ENCODE results near the gene ZFP64.

Gene ZFP64

DNA sequence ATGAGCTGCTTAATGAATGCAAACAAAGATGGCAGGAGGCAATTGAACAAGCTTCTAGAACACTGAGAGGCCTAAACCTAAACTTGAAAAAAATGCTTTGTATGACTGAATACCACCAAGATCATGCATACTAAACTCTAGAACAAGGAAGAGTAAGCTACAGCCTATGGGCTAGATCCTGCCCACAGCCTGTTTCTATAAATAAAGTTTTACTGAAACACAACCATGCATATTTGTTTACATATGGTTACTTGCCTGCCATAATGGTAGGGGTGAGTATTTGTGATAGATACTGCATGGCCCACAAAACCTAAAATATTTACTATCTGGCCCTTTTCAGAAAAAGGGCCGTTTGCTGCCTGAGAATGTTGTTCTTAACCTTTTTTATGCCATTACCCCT, 37.0 kb downstream of the ZFP64 start:
- DNase-seq (ENCODE audit: low read depth), result no peak

DNA sequence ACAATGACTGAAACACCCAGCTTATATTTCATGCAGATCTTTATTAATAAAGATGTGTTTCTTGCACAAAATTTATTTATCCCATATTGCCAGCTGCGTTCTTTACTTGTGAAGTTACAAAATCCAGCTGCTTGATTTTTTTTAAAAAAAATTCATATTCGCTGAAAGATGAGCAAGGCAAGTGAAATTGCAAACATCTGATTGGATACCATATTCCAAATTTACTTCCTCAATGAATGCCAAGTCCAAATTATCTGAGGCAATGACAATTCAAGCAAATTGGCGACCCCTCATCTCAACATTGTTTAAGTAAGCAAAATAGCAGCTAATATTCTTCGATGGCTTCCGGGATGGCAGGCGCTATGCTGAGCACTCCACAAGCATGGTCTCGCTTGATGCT, 37.7 kb downstream of the ZFP64 start:
- DNase-seq (ENCODE audit: low read depth), result no peak

DNA sequence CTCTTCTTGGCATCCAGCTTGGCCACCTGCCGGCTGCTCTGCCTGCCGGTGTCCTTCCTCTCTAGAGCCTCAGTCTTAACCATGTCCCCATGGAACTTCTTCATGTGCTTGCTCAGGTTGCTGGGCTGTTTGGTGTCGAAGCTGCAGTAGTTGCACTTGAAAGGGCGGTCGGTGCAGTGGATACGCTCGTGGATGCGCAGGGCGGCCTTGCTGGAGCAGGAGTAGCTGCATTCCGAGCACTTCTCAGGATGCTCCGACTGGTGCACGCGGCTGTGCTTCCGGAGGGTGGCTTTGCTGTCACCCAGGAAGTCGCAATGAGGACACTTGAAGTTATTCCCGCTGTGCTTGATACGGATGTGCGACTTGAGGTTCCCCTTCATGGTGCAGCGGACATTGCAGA, 38.7 kb downstream of the ZFP64 start:
- DNase-seq (ENCODE audit: low read depth), result no peak

DNA sequence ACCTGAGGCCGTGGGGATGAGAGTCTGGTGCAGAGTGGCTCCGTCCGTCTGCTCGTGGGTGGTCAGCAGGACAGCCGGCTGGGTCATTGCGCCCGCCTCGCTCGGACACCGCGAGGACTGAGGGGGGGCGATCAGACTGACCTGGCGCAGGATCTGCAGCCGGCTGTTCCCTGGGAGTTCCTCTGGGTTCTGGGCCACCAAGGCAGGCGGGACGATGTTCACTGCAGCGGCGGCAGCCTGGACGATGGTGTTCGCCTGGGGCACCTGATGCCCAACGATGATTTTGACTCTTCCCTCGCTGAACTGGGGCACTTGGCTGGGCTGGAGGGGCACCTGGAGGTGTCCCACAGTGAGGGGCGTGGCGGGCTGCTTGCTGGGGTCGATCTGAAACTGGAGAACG, 39.2 kb downstream of the ZFP64 start:
- no peak for DNase-seq (ENCODE audit: low read depth)

DNA sequence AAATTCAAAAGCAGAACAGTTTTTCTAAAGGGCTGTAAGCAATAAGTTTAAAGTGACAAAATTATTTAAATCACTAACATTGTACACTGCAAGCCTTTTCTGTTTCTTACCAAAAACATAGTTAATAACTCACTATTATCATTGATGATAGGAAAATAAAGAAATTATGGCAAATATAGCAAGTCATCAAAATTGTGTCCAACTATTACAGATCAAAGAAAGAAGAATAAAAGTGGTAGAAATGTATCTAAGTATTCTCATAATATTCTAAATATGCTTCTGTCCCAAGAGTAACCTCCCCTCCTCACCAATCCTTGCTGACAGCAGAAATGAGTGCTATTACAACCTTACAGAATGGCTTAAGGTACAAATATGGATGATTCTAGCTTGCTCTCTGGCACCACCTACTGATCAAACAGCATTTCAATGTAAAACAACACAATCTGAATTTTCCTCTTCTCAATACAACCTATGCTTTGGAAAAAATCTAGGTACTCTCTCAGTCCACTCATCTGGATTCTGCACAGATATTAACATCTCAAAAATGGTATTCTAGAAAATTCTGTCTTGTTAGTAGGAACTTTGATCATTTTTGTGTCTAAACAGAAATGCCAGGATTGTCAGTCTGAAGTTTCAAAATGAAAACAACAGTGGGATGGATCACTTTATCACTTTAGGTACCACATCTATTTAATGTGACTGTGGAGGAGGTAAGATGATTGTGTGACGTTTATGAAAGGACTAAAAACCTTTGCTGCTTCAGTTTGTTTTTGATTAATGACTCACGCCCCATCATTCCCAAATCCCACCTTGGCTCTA, 40.9 kb downstream of the ZFP64 start:
- peak; percentile 55 for DNase-seq (ENCODE audit: low read depth)

DNA sequence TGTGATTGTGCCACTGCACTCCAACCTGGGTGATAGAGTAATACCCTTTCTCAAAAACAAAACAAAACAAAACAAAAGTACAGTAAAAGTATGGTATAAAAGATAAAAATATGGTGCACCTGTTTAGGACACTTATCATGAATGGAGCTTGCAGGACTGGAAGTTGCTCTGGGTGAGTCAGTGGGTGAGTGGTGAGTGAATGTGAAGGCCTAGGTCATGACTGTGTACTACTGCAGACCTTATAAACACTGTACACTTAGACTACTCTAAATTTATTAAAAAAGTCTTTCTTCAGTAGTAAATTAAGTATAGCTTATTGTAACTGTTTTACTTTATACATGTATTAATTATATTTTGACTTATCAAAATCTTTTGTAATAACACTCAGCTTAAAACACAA, 46.0 kb downstream of the ZFP64 start:
- no peak for DNase-seq (ENCODE audit: low read depth)

DNA sequence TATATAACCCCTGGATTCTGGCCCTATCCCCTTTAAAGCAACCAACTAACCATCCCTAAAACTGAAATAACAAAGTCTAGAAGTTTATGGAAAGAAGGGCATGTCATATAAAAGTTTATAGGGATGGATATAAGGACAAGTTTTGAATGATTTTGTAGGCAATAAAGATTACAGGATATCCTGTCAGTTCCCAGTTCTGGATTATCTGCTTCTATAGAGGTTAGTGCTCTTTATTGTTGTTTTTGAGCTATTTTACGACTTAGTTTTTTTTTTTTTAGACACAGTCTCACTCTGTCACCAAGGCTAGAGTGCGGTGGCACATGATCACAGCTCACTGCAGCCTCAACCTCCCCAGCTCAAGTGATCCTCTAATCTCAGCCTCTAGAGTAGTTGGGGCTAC, 48.3 kb downstream of the ZFP64 start:
- DNase-seq (ENCODE audit: low read depth), result no peak

DNA sequence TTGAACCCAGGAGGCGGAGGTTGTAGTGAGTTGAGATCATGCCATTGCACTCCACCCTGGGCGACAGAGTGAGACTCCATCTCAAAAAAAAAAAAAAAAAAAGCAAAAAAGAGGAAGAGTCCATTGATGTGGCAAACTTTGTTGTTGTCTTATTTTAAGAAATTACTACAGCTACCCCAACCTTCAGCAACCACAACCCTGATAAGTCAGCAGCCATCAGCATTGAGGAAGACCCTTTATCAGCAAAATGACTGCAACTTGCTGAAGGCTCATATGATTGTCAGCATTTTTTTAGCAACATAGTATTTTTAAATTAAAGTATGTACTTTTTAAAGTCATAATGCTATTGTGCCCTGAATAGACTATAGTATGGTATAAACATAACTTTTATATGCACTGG, 48.8 kb downstream of the ZFP64 start:
- DNase-seq (ENCODE audit: low read depth), result no peak

DNA sequence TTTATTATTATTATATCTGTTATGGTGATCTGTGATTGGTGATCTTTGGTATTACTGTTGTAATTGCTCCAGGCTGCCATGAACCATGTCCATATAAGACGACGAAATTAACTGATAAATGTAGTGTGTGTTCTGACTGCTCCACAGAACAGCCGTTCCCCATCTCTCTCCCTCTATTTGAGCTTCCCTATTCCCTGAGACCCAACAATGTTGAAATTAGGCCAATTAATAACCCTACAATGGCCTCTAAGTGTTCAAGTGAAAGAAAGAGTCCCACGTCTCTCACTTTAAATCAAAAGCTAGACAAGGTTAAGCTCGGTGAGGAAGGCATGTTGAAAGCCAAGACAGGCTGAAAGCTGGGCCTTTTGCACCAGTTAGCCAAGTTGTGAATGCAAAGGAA, 51.6 kb downstream of the ZFP64 start:
- DNase-seq (ENCODE audit: low read depth), result no peak

DNA sequence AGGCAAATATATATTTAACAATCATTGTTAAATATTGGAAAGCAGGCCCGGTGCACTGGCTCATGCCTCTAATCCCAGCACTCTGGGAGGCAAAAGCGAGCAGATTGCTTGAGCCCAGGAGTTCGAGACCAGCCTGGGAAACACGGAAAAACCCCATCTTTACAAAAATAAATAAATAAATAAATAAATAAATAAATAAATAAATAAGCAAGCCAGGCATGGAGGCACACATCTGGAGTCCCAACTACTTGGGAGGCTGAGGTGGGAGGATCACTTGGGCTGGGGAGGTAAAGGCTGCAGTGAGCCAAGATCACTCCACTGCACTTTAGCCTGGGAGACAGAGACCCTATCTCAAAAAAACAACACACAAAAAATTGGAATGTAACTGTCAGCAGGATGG, 53.7 kb downstream of the ZFP64 start:
- DNase-seq (ENCODE audit: low read depth), result no peak

DNA sequence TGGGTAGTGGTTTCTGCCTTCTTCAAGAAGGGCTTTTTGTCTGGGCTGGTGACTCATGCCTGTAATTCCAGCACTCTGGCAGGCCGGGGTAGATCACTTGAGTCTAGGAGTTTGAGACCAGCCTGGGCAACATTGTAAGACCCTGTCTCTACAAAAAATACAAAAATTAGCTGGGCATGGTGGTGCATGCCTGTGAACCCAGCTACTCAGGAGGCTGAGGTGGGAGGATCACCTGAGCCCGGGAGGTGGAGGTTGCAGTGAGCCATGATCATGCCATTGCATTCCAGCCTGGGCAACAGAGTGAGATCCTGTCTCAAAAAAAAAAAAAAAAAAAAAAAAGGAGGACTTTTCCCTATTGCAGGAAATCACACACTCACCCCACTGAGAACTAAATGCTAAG, 57.9 kb downstream of the ZFP64 start:
- DNase-seq (ENCODE audit: low read depth), result peak; percentile 6

DNA sequence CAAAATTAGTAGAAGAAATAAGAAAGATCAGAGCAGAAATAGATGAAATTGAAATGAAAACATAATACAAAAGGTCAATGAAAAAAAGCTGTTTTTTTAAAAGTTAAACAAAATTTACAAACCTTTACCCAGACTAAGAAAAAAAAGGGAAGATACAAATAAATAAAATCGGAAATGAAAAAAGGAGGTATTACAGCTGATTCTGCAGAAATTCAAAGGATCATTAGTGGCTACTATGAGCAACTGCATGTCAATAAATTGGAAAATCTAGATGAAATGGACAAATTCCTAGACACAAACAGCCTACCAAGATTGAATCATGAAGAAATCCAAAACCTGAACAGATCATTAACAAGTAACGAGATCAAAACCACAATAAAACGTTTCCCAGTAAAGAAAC, 59.2 kb downstream of the ZFP64 start:
- no peak for DNase-seq (ENCODE audit: low read depth)

DNA sequence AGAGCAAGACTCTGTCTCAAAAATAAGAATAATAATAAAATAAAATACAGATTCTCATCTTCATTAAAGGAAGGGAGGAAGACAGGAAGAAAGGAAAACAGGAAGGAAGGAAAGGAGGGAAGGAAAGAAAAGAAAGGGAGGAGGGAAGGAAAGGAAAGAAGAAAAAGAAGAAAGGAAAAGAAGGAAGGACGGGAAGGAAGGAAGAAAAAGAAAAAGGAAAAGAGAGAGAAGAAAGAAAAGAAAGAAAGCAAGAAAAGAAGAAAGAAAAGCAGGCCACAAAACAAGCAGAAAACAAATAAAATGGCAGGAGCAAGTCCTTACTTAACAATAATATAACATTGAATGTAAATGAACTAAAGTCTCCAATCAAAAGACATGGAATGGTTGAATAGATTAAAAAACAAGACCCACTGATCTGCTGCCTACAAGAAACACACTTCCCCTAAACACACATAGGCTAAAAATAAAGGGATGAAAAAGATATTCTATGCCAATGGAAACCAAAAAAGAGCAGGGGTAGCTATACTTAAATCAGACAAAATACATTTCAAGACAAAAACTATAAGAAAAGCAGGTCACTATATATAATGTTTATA, 60.4 kb downstream of the ZFP64 start:
- DNase-seq (ENCODE audit: low read depth), result no peak

DNA sequence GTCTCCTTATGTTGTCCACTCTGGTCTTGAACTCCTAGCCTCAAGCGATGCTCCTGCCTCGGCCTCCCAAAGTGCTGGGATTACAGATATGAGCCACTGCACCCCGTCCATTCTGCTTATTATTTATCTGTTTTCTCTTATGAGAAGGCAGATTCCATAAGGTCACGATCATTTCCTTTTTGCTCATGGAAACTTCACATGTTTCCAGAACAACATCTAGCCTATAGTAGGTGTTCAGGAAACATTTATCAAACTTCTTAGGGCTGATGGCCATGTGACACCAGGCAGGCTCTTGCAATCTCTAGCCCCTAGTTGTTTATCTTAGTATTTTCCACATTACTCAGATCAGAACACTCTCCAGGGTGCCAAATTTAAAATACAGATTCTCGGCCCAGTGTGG, 61.2 kb downstream of the ZFP64 start:
- DNase-seq (ENCODE audit: low read depth), result peak; percentile 13

DNA sequence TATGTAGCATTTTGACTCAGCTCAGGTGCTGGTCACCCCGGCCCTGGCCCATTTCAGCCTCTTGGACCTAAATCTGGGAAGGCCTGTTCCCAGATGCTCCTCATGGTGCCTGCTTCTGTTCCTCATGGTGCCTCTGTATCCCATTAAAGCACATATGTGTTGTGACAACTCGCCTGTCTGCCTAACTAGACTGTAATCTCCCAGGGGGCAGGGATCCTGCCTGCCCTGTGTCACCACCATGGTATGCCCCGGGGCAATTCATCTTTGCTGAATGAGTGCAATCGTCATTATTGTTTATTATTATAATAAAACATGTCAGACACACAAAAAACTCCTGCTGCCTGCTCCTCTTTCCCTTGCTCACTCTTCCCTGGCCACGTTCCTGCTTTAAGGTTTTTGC, 62.0 kb downstream of the ZFP64 start:
- peak; percentile 51 for DNase-seq (ENCODE audit: low read depth)

DNA sequence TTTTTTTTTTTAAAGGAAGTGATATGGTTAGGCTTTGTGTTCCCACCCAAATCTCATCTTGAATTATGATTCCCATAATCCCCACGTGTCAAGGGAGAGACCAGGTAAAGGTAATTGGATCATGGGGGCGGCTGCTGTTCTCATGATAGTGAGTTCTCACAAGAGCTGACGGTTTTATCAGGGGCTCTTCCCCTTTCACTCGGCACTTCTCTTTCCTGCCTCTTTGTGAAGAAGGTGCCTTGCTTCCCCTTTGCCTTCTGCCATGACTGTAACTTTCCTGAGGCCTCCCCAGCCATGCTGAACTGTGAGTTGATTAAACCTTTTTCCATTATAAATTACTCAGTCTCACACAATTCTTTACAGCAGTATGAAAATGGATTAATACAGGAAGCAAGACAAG, 64.3 kb downstream of the ZFP64 start:
- DNase-seq (ENCODE audit: low read depth), result no peak

DNA sequence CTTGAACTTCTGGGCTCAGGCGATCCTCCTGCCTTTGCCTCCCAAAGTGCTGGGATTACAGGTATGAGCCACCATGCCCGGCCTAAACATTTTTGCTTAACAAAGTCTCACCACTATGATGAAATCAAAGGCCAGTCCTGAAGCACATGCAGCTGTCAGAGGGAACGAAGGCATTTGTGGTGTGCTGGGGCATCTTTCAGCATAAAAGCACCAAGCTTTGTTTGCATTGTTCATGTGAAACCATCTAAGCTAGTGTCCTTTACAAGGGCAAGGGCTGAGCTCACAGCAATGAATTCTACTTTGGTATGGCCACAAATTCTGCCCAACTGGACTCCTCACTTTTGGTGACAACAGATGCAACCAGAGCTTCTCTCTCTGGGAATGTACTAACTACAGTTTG, 66.8 kb downstream of the ZFP64 start:
- no peak for DNase-seq (ENCODE audit: low read depth)

DNA sequence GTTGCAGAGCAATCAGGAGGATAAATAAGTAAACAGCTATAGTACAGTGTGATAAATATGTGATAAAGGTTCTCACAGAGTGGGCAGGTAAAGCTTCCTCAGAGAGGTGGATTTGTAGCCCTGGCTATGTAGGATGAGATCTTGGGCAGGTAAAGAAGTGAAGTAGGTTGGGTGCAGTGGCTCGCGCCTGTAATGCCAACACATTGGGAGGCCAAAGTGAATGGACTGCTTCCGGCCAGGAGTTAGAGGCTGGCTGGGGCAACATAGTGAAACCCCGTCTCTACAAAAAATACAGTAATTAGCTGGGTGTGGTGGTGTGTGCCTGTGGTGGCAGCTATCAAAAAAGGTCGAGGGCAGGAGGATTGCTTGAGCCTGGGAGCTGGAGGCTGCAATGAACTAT, 72.9 kb downstream of the ZFP64 start:
- no peak for DNase-seq (ENCODE audit: low read depth)

DNA sequence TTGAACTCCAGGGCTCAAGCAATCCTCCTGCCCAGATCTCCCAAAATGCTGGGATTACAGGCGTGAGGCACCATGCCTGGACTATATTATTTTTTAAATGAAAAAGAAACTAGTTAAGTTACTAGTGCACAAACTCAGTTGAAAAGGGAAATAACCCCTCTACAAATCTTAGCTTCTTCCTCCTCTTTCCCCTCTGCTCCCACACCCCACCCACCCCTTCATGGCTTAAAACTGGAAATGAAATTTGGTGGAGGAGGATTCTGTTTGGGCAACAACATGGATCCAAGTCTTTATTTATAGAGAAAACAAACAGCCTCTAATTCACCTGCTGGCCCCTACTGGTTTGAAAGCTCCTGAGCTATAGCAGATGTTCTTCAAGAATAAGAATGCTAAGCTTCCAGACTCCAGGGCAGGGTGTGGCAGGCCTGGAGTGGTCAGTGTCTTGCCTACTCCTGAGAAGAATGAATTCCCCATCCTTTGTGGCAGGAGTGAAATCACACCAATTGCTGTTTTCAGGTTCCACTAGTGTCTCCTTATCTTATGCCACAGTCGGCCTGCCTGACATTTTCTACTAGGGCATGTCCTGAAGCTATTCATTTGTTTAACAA, 73.5 kb downstream of the ZFP64 start:
- DNase-seq (ENCODE audit: low read depth), result no peak

DNA sequence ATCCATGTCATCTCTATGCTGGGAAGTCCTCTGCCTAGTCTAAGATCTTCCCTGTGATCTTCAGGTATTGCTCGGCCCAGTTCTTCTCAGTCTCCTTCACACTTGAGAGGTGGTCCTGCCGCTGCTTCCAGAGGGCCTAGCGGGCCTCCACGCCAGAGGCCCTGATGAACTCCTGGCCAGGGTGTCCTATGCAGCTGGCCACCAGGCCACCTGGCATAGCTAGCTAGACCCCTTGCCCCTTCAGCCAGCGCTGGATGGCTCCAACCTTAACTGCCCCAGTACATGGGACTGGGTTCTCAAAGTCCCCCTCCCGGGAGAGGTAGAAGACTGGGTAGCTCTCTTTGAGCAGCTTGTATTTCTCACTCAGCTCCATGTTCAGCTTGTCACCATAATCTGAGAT, 81.1 kb downstream of the ZFP64 start:
- no peak for DNase-seq (ENCODE audit: low read depth)

DNA sequence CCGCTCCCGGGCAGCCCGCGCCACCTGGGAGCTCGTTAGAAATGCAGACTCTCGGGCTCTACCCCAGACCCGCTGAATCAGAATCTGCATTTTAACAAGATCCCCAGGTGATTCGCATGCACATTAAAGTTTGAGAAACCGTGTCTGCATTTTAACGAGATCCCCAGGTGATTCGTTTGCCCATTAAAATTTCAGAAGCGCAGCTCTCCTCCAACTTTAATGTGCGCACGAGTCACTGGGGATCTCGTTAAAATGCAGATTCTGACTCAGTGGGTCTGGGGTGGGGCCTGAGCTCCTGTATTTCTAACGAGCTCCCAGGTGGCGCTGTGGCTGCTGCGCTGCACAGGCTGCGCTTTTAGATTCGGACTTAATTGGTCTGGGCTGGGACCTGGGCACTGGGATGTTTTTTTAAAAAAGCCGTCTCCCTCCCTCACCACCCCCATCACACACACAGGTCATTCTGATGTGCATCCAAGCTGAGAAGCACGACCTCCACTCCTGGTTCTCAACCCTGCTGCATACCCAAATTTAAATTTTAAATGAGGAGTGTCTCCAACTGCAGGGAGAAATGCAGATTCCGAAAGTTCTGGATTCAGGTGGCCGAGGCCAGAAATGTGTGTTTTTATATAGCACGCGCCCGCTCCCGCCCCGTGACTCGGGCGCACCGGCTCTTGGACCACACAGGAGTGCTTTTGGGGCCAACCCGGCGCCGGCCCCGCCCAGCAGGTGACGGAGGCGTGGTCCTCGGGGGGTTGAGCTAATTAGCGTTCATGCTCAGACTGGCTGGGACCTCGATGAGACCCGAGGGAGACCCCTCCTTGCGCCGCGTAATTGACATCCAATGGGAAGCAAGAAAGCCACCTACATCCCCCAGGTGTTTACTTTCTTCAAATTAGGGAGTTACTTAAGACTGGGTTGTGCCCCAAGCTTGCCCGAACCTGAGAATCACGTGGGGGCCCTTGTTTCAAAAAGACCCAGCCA, 85.8 kb downstream of the ZFP64 start:
- peak; percentile 50 for DNase-seq (ENCODE audit: low read depth)
